NCI-H1930 (cell line): ENCODE results near the gene LDHA.
"Not testable (repeated sequence)": the region's sequence is repeated elsewhere in the genome, so short reads cannot be mapped to it uniquely, and the experiment has no call there.

Experiments used
- DNase-seq, 2 experiments: peaks; one replicate each; lab custom pipeline; 2025; lab: John Stamatoyannopoulos, UW

The LDHA gene

GRCh38 chr11:18394928-18395734 lies 768 bp downstream of the LDHA start:
- DNase-seq, result no peak

- peak; percentile 98 to 99 for DNase-seq
These were observed 1.6 kb downstream of the LDHA start for GRCh38 chr11:18395735-18396504.

- no peak for DNase-seq
These were observed 3.6 kb downstream of the LDHA start for GRCh38 chr11:18397921-18398320.

- not testable (repeated sequence) for DNase-seq
These were observed 6.7 kb downstream of the LDHA start for GRCh38 chr11:18401077-18401476.

GRCh38 chr11:18404062-18404461 lies 9.7 kb downstream of the LDHA start:
- no peak for DNase-seq

GRCh38 chr11:18407400-18407799 lies 13.0 kb downstream of the LDHA start:
- not testable (repeated sequence) for DNase-seq

GRCh38 chr11:18408558-18409291 lies 14.4 kb downstream of the LDHA start:
- DNase-seq, result no peak

GRCh38 chr11:18416459-18416858 lies 22.1 kb downstream of the LDHA start:
- no peak for DNase-seq

GRCh38 chr11:18419040-18419439 lies 24.7 kb downstream of the LDHA start:
- no peak for DNase-seq

GRCh38 chr11:18420067-18420466 lies 25.7 kb downstream of the LDHA start:
- DNase-seq, result no peak

GRCh38 chr11:18427240-18427639 lies 32.9 kb downstream of the LDHA start:
- no peak for DNase-seq

- no peak for DNase-seq
These were observed 35.0 kb downstream of the LDHA start for GRCh38 chr11:18429332-18429731.

- no peak for DNase-seq
These were observed 44.3 kb downstream of the LDHA start for GRCh38 chr11:18438691-18439090.

GRCh38 chr11:18449251-18449650 lies 54.9 kb downstream of the LDHA start:
- DNase-seq, result no peak

GRCh38 chr11:18452927-18453326 lies 58.6 kb downstream of the LDHA start:
- no peak for DNase-seq

- DNase-seq, result no peak
These were observed 61.5 kb downstream of the LDHA start, which contains the start of gene LDHAL6A for GRCh38 chr11:18455686-18456372. Gene LDHAL6A (plus strand): TSS chr11:18455856. CDS start chr11:18456681, 825 bp downstream.

GRCh38 chr11:18457450-18457849 lies 63.1 kb downstream of the LDHA start:
- no peak for DNase-seq
